Smooth muscle cell (in vitro differentiated cells): Measurements from ENCODE around the gene RAB11FIP2. TPM values are rescaled to one million over a fixed set of nuclear protein-coding genes. Genes with fewer than 3 reads are reported as not detected.
A peak's percentile ranks its signal among the peaks of the same experiment; 100 is the strongest.

Experiments
- DNase-seq: peaks from one replicate; lab custom pipeline; 2025; ENCODE audit not compliant: unreplicated experiment; lab: John Stamatoyannopoulos, UW
- H2AFZ ChIP-seq: fragments of 200-600 bp; sonication (generic); 2 replicates; pipeline ENCODE4 v1.6.0; 2016; ENCODE audit warnings: antibody characterized with exemption, low read depth, mild to moderate bottlenecking
- H3F3A ChIP-seq: fragments of 200-600 bp; sonication (generic); 2 replicates; pipeline ENCODE4 v1.6.0; 2017; ENCODE audit warnings: antibody characterized with exemption, low read depth
- H3K27ac ChIP-seq: fragments of 200-600 bp; sonication (generic); 2 replicates; pipeline ENCODE4 v1.5.1; 2016; ENCODE audit warnings: low read depth, mild to moderate bottlenecking
- H3K27me3 ChIP-seq: fragments of 200-600 bp; sonication (generic); 2 replicates; pipeline ENCODE4 v1.6.1; 2016; ENCODE audit warnings: low read depth, mild to moderate bottlenecking
- H3K36me3 ChIP-seq: fragments of 200-600 bp; sonication (generic); 2 replicates; pipeline ENCODE4 v1.5.1; 2016; ENCODE audit warnings: low read depth
- H3K4me1 ChIP-seq: fragments of 200-600 bp; sonication (generic); 2 replicates; pipeline ENCODE4 v1.5.1; 2016; ENCODE audit warnings: low read depth
- H3K4me2 ChIP-seq: fragments of 200-600 bp; sonication (generic); 2 replicates; pipeline ENCODE4 v1.6.0; 2016; ENCODE audit warnings: mild to moderate bottlenecking
- H3K4me3 ChIP-seq: fragments of 200-600 bp; sonication (generic); 2 replicates; pipeline ENCODE4 v1.5.1; 2016; ENCODE audit warnings: mild to moderate bottlenecking
- H3K79me2 ChIP-seq: fragments of 200-600 bp; sonication (generic); 2 replicates; pipeline ENCODE4 v1.6.0; 2016; ENCODE audit warnings: low read depth, mild to moderate bottlenecking
- H3K9ac ChIP-seq: fragments of 200-600 bp; sonication (generic); 2 replicates; pipeline ENCODE4 v1.6.0; 2016; ENCODE audit warnings: low read depth
- H3K9me3 ChIP-seq: fragments of 200-600 bp; sonication (generic); replicated peaks from 2 replicates; pipeline ENCODE4 v1.5.1; 2016; ENCODE audit warnings: low read depth
- H4K20me1 ChIP-seq: fragments of 200-600 bp; sonication (generic); 2 replicates; pipeline ENCODE4 v1.6.0; 2016; ENCODE audit warnings: low read depth
- CTCF ChIP-seq: fragments of 200-600 bp; sonication (generic); IDR thresholded peaks from 2 replicates; pipeline ENCODE4 v1.5.1; 2017; ENCODE audit warnings: borderline replicate concordance, mild to moderate bottlenecking, antibody characterized with exemption; ENCODE audit not compliant: insufficient read depth, poor library complexity, severe bottlenecking
- WGBS: methylation state at CpG from one replicate; pipeline ENCODE4 v1.1.7; 2016; ENCODE audit warnings: low lambda C conversion rate; 5-methylcytosine and 5-hydroxymethylcytosine counted together
- polyA plus RNA-seq: library from polyadenylated mRNA; unstranded; fragments of >200 nt; fragmentation: Nextera tagmentation; extraction: Ambion mirVana; gene quantifications from 2 replicates; pipeline ENCODE4 v1.2.1, GENCODE V29; 2016
- total RNA-seq: library from RNA; depleted of rRNA; stranded (reverse); fragments of >200 nt; gene quantifications from 2 replicates; pipeline ENCODE4 v1.2.3, GENCODE V29; 2014

The RAB11FIP2 gene
- total and polyA plus RNA-seq, 2 experiments from 2014 or later = 9.0 to 41.2 TPM

- peaks cover 7% of the 10 kb centered on the region for H4K20me1 ChIP-seq
Observed at GRCh38 chr10:118027397-118027796, 19.3 kb downstream of the RAB11FIP2 start.

GRCh38 chr10:118026936-118027335, 19.8 kb downstream of the RAB11FIP2 start:
- Histone ChIP-seq H3F3A (no peaks in the 10 kb centered on the region), H4K20me1 (peaks cover 7% of the 10 kb centered on the region), H3K79me2 (no peaks in the 10 kb centered on the region), H3K4me1 (no peaks in the 10 kb centered on the region), H3K4me3 (no peak overlapping the region), H3K9me3 (no peaks in the 10 kb centered on the region), H3K36me3 (no peaks in the 10 kb centered on the region), H3K27me3 (no peaks in the 10 kb centered on the region), H2AFZ (no peak overlapping the region), H3K27ac (no peak overlapping the region), H3K4me2 (no peak overlapping the region), H3K9ac (no peak overlapping the region)
- WGBS = 90% methylated on average over 4 of the region's 4 CpGs
- no peak for DNase-seq
- no peak for TF ChIP-seq CTCF

More at GRCh38 chr10:118027397-118027796, 19.3 kb downstream of the RAB11FIP2 start:
- H3K79me2 ChIP-seq = no peaks in the 10 kb centered on the region
- no peak overlapping the region for H2AFZ ChIP-seq
- no peak overlapping the region for H3K4me3 ChIP-seq
- no peaks in the 10 kb centered on the region for H3K9me3 ChIP-seq
- no peak overlapping the region for H3K9ac ChIP-seq
- no peaks in the 10 kb centered on the region for H3K27me3 ChIP-seq
- H3F3A ChIP-seq = no peaks in the 10 kb centered on the region
- no peaks in the 10 kb centered on the region for H3K4me1 ChIP-seq
- no peak overlapping the region for H3K4me2 ChIP-seq
- TF ChIP-seq CTCF = no peak
- DNase-seq = no peak
- no peaks in the 10 kb centered on the region for H3K36me3 ChIP-seq
- no peak overlapping the region for H3K27ac ChIP-seq
- 78% methylated on average over 2 of the region's 2 CpGs for WGBS

GRCh38 chr10:118020365-118020764, 26.4 kb downstream of the RAB11FIP2 start:
- no peak for TF ChIP-seq CTCF
- no peak for DNase-seq
- Histone ChIP-seq H3K9me3 (no peaks in the 10 kb centered on the region), H3K4me3 (no peak overlapping the region), H3K79me2 (no peaks in the 10 kb centered on the region), H3K27ac (no peak overlapping the region), H3K27me3 (no peaks in the 10 kb centered on the region), H3K9ac (no peak overlapping the region), H3F3A (no peaks in the 10 kb centered on the region), H3K36me3 (no peaks in the 10 kb centered on the region), H3K4me1 (peaks cover 42% of the 10 kb centered on the region), H2AFZ (no peak overlapping the region), H4K20me1 (no peaks in the 10 kb centered on the region), H3K4me2 (no peak overlapping the region)
- WGBS = 77% methylated on average over 3 of the region's 3 CpGs

- Histone ChIP-seq H4K20me1 (no peaks in the 10 kb centered on the region), H3K4me3 (no peak overlapping the region), H3F3A (no peaks in the 10 kb centered on the region), H3K79me2 (no peaks in the 10 kb centered on the region), H3K4me1 (peaks cover 65% of the 10 kb centered on the region), H3K4me2 (no peak overlapping the region), H3K27me3 (no peaks in the 10 kb centered on the region), H3K9ac (no peak overlapping the region), H3K36me3 (no peaks in the 10 kb centered on the region), H3K27ac (peak overlapping the region; percentile 4), H3K9me3 (no peaks in the 10 kb centered on the region), H2AFZ (no peak overlapping the region)
- no peak for DNase-seq
- WGBS = 62% methylated on average over 5 of the region's 5 CpGs
- TF ChIP-seq CTCF = no peak
Observed at GRCh38 chr10:118017850-118018249, 28.9 kb downstream of the RAB11FIP2 start.
